Fibroblast of villous mesenchyme (primary cell): ENCODE data around the gene ATP8B1. TPM values are rescaled to one million over a fixed set of nuclear protein-coding genes. Genes with fewer than 3 reads are reported as not detected.
"Not testable (repeated sequence)": the region's sequence is repeated elsewhere in the genome, so short reads cannot be mapped to it uniquely, and the experiment has no call there.

Source experiments
- DNase-seq: peaks from one replicate; pipeline ENCODE4 v3.0.0-alpha.2; 2010; ENCODE audit warnings: low read depth
- H3K4me3 ChIP-seq: 2 replicates; pipeline ENCODE4 v1.5.1; 2011; ENCODE audit warnings: low read depth, mild to moderate bottlenecking, low read length
- CTCF ChIP-seq: IDR thresholded peaks from 2 replicates; pipeline ENCODE4 v1.5.1; 2012; ENCODE audit warnings: low read depth, mild to moderate bottlenecking, low read length; ENCODE audit not compliant: insufficient read depth
- total RNA-seq: library from RNA; depleted of rRNA; stranded (reverse); fragments of >200 nt; gene quantifications from 2 replicates; pipeline ENCODE4 v1.2.3, GENCODE V29; 2012

Gene ATP8B1
- total RNA-seq, 1 donor, result 26.3 TPM

GRCh38 chr18:57744211-57744694, 58.9 kb downstream of the ATP8B1 start:
- DNase-seq, result no peak
- TF ChIP-seq CTCF, result no peak
- H3K4me3 ChIP-seq, result no peak overlapping the region

GRCh38 chr18:57743008-57743407, 60.1 kb downstream of the ATP8B1 start:
- no peak for DNase-seq
- no peak overlapping the region for H3K4me3 ChIP-seq
- TF ChIP-seq CTCF, result no peak

GRCh38 chr18:57741273-57741672, 61.8 kb downstream of the ATP8B1 start:
- no peak for TF ChIP-seq CTCF
- DNase-seq, result no peak
- H3K4me3 ChIP-seq, result no peak overlapping the region

- peak; percentile 85 for DNase-seq
- no peak overlapping the region for H3K4me3 ChIP-seq
- TF ChIP-seq CTCF, result no peak
Observed at GRCh38 chr18:57738078-57738477, 65.0 kb downstream of the ATP8B1 start.

- peak overlapping the region; percentile 5 for H3K4me3 ChIP-seq
- no peak for TF ChIP-seq CTCF
- DNase-seq, result peak; percentile 99
Observed at GRCh38 chr18:57737400-57738060, 65.6 kb downstream of the ATP8B1 start.

- not testable (repeated sequence) for DNase-seq, H3K4me3 ChIP-seq
Observed at GRCh38 chr18:57735042-57735441, 68.1 kb downstream of the ATP8B1 start.

GRCh38 chr18:57733861-57734260, 69.3 kb downstream of the ATP8B1 start:
- H3K4me3 ChIP-seq, result no peak overlapping the region
- DNase-seq, result no peak
- no peak for TF ChIP-seq CTCF
